Activated naive CD8-positive, alpha-beta T cell treated with anti-CD3 and anti-CD28 coated beads, Interleukin-2, amount 50 U/mL, for 24 hours (primary cell): ENCODE results near the gene GPSM1.

Source experiments
- ATAC-seq: fragments of 150-1000 bp; cut with Tn5 transposase; one replicate; pipeline ENCODE4 v1.10.0; 2021
- DNase-seq: peaks from one replicate; pipeline ENCODE4 v3.0.0; 2021
- H3K27ac Mint-ChIP-seq: one replicate; pipeline ENCODE4 v1.8.0; 2021; ENCODE audit warnings: mild to moderate bottlenecking, mixed read lengths
- H3K27me3 Mint-ChIP-seq: one replicate; pipeline ENCODE4 v1.8.0; 2021; ENCODE audit warnings: mixed read lengths
- H3K36me3 Mint-ChIP-seq: one replicate; pipeline ENCODE4 v1.8.0; 2021; ENCODE audit warnings: low read depth, mixed read lengths
- H3K4me1 Mint-ChIP-seq: one replicate; pipeline ENCODE4 v1.8.0; 2021; ENCODE audit warnings: mixed read lengths
- H3K4me3 Mint-ChIP-seq: one replicate; pipeline ENCODE4 v1.8.0; 2021; ENCODE audit warnings: mild to moderate bottlenecking, moderate library complexity, mixed read lengths
- H3K9me3 Mint-ChIP-seq: one replicate; pipeline ENCODE4 v1.8.0; 2021; ENCODE audit warnings: mixed read lengths

Gene GPSM1

DNA sequence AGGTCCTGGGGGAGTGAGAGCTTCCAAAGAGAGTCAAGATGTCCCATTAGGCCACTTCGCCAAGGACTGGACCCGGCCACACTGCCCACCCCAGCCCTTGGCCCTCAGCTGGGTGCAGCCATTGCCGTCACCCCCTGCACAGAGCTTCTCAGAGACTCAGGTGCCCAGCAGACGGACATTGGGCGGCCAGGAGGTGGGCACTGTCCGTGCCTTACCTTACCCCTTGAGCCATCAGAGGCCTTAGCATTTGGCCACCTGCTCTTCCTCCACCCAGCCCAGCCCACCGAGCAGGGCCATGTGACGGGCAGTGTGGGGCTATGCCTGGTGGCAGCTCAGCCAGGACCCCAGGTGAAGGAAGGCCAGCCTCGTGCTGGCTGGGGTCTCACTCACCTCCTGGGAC, 39.5 kb downstream of the GPSM1 start:
- H3K27me3 Mint-ChIP-seq, result no peaks in the 10 kb centered on the region
- ATAC-seq (no peak), DNase-seq (no peak)
- no peak overlapping the region for H3K4me3 Mint-ChIP-seq
- H3K4me1 Mint-ChIP-seq, result peaks cover 6% of the 10 kb centered on the region
- H3K9me3 Mint-ChIP-seq, result no peaks in the 10 kb centered on the region
- H3K36me3 Mint-ChIP-seq, result no peaks in the 10 kb centered on the region
- H3K27ac Mint-ChIP-seq, result no peak overlapping the region

DNA sequence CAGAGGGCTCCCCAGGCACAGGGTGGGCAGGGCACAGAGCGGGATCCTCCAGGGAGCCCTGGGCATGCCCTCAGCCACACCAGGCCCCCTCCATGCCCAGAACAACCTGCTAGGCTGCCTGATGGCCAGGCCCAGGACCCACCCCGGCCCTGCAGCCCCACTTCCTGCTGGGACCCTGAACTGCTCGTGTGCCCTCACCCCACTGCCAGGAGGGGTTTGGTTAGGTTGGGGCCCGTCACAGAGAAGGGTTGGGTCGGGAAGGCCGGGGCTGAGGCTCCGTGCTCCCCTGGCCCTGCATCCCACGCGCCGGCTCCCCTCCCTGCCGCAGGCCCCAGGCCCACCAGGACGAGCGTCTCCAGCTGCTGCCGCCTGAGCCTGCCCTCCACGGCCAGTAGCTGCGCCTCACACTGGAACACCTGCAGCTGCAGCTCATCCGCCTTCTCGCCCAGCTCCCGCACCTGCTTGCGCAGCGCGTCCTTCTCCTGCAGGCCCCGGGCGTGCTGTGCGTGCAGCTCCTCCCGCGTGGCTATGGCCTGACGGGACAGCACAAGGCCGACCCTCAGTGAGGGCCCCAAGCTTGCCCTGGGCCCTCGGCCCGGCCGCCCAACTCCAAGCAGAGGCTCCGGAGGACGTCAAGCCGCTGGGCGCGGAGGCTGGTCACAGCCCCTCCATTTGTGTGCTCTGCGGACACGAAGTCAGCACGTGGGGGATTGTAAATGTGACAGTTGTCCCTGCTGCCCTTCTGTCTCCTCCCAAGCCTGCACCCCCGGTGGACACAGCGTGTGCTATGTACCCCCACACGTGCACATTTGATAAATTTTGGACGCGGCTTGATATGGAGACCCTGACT, 40.2 kb downstream of the GPSM1 start:
- Mint-ChIP-seq H3K36me3 (no peaks in the 10 kb centered on the region), H3K27me3 (no peaks in the 10 kb centered on the region), H3K4me1 (peaks cover 5% of the 10 kb centered on the region), H3K4me3 (no peak overlapping the region), H3K27ac (no peak overlapping the region), H3K9me3 (no peaks in the 10 kb centered on the region)
- ATAC-seq (no peak), DNase-seq (no peak)

DNA sequence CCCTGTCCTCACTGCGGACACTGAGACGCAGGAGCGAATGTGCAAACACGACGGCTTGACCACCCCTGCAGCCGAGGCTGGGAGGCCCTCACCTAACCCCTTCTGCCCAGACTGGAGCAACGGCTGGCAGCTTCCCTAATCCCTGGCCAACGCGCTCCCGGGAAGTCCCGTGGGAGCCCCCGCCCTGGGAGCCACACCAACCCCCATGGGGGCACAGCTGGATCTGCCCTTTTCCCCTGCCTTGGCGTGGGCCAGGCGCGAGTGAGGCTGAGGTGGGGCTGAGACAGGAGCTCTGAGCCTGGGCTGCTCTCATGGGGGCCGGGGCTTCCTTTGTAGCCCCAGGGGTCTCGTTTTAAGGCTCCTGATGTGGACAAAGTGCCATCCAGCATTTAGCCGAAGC, 40.9 kb downstream of the GPSM1 start:
- DNase-seq (no peak), ATAC-seq (no peak)
- no peaks in the 10 kb centered on the region for H3K36me3 Mint-ChIP-seq
- H3K9me3 Mint-ChIP-seq, result no peaks in the 10 kb centered on the region
- H3K4me1 Mint-ChIP-seq, result peaks cover 5% of the 10 kb centered on the region
- H3K4me3 Mint-ChIP-seq, result no peak overlapping the region
- H3K27me3 Mint-ChIP-seq, result no peaks in the 10 kb centered on the region
- H3K27ac Mint-ChIP-seq, result no peak overlapping the region

DNA sequence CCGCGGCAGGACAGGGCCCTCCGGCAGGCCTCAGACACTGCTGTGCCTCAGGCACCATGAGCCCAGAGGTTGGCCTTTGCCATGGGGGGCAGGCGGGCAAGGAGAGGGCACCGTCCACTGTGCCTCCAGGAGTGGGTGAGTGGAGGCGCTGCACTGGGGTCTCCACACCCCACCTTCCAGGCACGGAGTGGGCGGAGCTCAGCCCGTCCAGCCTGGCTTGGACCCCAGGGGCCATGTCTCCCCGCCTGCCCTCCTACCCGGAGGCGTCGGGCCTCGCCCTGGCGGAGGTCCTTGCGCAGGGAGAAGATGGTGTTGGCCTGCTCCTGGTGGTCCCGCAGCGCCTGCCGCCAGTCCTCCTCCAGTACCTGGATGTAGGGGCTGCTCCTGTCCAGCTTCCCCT, 42.7 kb downstream of the GPSM1 start:
- Mint-ChIP-seq H3K27ac (no peak overlapping the region), H3K36me3 (peaks cover 2% of the 10 kb centered on the region), H3K27me3 (no peaks in the 10 kb centered on the region), H3K9me3 (no peaks in the 10 kb centered on the region), H3K4me1 (peaks cover 3% of the 10 kb centered on the region), H3K4me3 (no peak overlapping the region)
- DNase-seq (no peak), ATAC-seq (no peak)

DNA sequence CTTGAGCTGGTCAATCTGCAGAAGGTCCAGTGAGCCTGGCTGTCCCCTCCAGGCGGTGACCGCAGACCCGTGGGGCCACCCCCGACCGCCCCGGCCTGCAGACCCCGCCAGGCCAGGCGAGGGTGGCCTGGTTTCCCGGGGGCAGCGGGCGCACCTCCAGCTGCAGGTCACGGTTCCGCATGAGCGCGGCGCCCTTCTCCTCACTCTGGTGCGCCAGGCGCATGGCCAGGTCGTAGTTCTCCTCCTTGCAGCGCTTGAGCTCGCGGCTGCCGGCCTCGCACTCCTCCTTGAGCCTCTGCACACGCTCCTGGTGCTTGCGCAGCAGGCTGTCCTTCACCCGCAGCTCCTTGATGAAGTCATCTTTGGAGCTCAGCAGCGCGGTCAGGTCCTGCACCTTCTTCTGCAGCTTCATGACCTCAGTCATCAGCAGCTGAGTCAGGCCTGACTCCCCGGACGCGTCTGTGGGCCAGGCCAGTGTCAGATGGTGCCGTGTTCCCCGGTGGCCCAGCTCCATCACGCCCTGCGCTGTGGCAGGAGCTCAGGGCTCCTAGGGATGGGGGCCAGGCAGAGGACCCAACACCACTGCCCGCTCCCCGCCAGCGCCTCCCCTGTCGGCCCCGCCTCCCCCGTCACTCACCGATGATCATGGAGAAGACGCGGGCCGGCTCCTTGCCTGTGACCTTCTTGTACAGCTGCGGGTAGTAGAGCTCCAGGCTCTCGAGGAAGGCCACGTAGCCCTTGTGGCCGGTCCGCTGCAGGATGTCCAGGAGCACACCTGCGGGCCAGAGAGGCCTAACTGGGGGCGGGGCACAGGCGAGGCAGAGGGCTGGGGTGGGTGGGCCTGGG, 43.6 kb downstream of the GPSM1 start:
- Mint-ChIP-seq H3K4me1 (peaks cover 3% of the 10 kb centered on the region), H3K9me3 (no peaks in the 10 kb centered on the region), H3K27ac (no peak overlapping the region), H3K4me3 (no peak overlapping the region), H3K36me3 (peaks cover 2% of the 10 kb centered on the region), H3K27me3 (no peaks in the 10 kb centered on the region)
- ATAC-seq (no peak), DNase-seq (no peak)

DNA sequence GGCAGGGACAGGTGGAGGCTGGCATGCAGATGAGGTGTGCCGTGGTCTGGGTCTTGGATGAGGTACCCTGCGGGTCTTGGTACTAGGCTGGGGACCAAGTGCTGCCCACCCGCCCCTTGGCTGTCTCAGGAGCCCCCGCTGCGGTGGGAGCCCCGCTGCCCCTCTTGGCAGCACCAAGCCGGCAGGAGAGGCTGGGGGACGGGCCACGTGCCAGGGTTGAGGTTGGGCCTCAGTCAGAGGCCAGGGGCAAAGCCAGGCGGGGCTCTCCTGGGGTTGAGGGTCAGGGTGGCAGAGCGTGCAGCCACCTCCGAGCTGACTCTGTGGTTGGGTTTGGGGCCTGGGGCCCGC, 44.2 kb downstream of the GPSM1 start:
- Mint-ChIP-seq H3K27ac (no peak overlapping the region), H3K4me1 (peaks cover 3% of the 10 kb centered on the region), H3K4me3 (no peak overlapping the region), H3K9me3 (no peaks in the 10 kb centered on the region), H3K36me3 (peaks cover 2% of the 10 kb centered on the region), H3K27me3 (no peaks in the 10 kb centered on the region)
- no peak for ATAC-seq
- DNase-seq, result no peak

DNA sequence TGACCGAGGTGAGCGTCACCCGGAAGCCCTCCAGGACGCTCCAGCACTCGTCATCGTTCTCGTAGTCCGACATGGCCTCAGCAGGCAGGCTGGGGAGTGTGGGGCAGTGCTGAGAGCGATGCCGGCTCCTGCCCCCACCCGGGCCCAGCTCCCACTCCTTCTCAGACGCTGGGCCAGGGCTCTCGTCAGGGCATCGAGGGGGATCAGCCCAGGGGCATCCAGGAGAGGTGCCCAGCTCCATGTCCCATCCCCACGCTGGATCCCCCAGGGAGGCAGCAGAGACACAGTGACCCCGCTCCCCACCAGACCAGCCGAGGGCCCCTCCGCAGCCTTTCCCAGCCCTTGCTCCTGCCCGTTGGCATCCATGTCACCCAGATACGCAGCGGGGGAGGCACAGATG, 44.7 kb downstream of the GPSM1 start:
- H3K27me3 Mint-ChIP-seq, result no peaks in the 10 kb centered on the region
- no peak overlapping the region for H3K27ac Mint-ChIP-seq
- H3K4me1 Mint-ChIP-seq, result peaks cover 3% of the 10 kb centered on the region
- no peak for DNase-seq
- no peaks in the 10 kb centered on the region for H3K9me3 Mint-ChIP-seq
- no peak for ATAC-seq
- H3K4me3 Mint-ChIP-seq, result no peak overlapping the region
- peaks cover 2% of the 10 kb centered on the region for H3K36me3 Mint-ChIP-seq

DNA sequence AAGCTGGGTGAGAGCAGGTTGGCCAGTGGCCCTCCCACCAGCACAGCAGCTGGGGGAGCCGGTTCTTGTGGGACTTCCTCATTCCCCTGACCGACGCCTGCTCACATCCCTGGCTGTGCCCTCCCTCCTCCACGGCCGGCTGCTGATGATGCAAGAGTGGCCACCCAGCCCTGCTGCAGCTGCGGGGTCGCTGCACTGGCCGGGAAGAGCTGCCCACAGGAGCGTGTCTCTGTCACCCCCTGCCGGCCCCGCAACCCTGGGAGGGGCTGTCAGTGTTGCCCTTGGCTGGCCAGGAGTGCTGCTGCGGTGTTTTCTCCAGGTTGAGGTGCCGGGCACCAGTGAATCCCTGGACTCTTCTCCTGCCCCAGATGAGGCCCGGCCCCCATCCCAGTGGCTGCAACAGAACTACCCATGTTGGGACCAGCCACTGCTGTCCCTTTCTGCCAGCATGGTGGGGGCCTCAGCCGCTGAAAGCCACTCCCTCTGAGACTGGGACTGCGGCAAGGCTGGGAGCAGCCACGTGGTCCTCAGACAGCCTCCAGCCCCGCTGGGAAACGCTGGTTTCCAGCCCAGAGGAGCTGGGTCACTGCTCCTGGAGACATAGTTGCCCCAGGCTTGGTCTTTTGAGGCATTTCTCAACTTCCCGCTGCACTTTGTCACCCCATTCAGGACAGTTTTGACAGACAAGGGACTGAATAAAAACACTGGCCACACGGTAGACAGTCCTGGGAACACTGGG, 45.4 kb downstream of the GPSM1 start:
- peak overlapping the region; percentile 52 for H3K4me3 Mint-ChIP-seq
- H3K4me1 Mint-ChIP-seq, result peaks cover 3% of the 10 kb centered on the region
- H3K27me3 Mint-ChIP-seq, result no peaks in the 10 kb centered on the region
- peak; percentile 20 for DNase-seq
- ATAC-seq, result no peak
- H3K27ac Mint-ChIP-seq, result no peak overlapping the region
- no peaks in the 10 kb centered on the region for H3K9me3 Mint-ChIP-seq
- peaks cover 2% of the 10 kb centered on the region for H3K36me3 Mint-ChIP-seq

DNA sequence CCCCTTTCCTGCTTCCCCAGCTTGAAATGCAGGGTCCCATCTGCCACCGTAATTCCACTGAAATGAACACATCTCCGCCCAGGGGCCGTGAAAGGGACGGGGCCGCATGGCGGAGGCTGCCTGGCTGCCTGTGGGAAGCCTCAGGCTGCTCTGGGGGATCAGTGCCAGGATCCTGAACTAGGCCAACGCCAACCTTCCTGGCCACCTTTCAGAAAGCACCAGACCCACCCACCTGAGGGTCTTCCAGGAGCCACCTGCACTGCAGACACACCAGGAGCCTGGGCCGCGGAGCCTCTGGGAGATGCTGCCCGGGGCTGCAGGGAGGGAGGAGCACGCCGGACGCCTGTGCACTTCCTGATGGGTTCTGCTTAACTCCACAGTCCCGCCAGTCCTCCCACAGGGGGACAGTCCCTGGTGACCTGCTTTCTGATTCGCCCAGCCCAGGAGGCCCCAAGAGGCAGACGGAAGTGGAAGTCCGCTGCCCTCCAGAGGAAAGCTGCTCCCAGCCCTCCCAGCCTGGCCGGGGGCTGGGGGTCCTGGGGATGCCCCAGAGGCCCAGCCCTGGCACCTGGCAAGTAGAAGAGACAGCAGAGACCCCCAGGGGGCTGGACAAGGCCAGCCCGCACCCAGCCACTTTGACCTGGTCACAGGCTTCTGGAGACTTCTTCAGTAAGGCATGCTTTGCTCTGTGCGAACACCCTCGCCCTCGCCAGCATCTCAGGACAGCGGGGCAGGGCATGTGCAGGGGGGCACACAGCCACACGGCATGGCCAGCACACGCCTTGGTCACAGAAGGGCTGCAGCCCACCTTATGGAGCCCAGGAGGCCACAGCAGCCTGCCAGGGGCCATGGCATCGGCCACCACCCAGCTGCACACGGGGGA, 46.2 kb downstream of the GPSM1 start, which contains the start of gene CARD9:
Gene CARD9 (minus strand): TSS at position 370 of the 883 bp plus-strand sequence. CDS start 1,591 bp downstream, outside the sequence.
- no peak for DNase-seq
- H3K4me3 Mint-ChIP-seq, result peak within 1 kb of the TSS; percentile 52
- H3K36me3 Mint-ChIP-seq, result peaks cover 2% of the 10 kb centered on the region
- peak; percentile 40 for ATAC-seq
- H3K27me3 Mint-ChIP-seq, result no peaks in the 10 kb centered on the region
- H3K4me1 Mint-ChIP-seq, result peaks cover 3% of the 10 kb centered on the region
- H3K9me3 Mint-ChIP-seq, result no peaks in the 10 kb centered on the region
- H3K27ac Mint-ChIP-seq, result no peak within 1 kb of the TSS

DNA sequence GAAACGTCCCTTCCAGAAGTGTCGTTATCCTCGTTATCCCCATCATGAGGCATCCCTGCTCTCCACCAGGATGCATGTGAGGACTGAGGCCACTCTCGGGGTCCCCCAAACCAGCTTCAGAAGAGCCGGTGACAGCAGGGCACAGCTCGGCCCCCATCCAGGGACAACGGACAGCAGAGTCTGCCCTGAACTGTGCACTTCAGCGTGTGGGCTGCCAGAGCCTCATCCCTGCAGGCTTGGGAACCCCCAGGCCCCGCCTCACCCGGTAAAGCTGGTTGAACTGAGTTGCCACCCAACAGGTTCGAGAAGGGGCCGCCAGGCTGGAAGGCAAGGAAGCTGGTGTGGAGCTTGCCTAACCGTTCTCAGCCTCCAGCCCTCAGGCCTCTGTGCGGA, 46.8 kb downstream of the GPSM1 start:
- no peak for ATAC-seq
- Mint-ChIP-seq H3K36me3 (peaks cover 2% of the 10 kb centered on the region), H3K4me1 (peaks cover 3% of the 10 kb centered on the region), H3K27me3 (no peaks in the 10 kb centered on the region), H3K9me3 (no peaks in the 10 kb centered on the region), H3K27ac (no peak overlapping the region), H3K4me3 (no peak overlapping the region)
- DNase-seq, result no peak

DNA sequence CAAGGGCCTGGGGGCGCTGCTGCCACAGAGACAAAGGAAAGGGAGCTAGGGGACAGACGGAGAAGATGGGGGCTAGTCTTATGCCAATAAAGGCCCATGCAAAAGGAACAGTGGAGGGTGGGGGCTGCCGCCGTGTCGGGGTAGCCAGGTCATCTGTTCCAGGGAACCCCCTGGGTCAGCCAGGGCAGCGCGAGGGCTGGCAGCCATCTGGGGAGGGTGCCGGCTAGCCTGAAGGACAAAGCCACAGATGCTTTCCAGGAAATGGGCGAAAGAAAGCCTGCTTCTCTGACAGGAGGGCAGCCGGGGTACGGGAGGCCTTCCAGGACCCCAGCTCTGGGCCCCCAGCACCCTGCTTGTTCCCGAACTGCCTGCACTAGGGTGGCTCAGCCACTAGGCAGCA, 47.8 kb downstream of the GPSM1 start:
- no peak for DNase-seq
- Mint-ChIP-seq H3K27ac (no peak overlapping the region), H3K36me3 (peaks cover 2% of the 10 kb centered on the region), H3K4me3 (no peak overlapping the region), H3K4me1 (peaks cover 3% of the 10 kb centered on the region), H3K9me3 (no peaks in the 10 kb centered on the region), H3K27me3 (no peaks in the 10 kb centered on the region)
- no peak for ATAC-seq

DNA sequence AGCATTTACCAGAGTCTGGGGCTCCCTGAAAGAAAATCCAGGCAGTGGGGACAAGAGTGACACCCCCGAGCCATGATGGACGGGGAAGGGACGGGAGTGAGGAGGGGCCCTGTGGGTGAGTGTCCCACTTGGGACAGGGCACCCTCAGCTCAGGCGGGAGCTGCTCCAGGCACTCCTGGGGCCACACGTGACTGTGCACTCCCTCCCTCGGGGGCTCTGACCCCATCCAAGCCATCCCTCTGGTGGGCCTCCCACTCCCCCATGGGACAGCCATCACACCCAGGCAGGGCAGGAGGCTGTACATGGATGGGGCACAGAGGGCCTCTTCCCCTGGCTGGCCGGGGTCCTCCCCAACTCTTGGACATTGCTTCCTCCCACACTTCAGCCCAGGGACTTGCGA, 49.1 kb downstream of the GPSM1 start:
- H3K36me3 Mint-ChIP-seq, result peaks cover 5% of the 10 kb centered on the region
- no peak overlapping the region for H3K4me3 Mint-ChIP-seq
- no peak overlapping the region for H3K27ac Mint-ChIP-seq
- no peaks in the 10 kb centered on the region for H3K9me3 Mint-ChIP-seq
- no peaks in the 10 kb centered on the region for H3K27me3 Mint-ChIP-seq
- DNase-seq (no peak), ATAC-seq (no peak)
- peaks cover 3% of the 10 kb centered on the region for H3K4me1 Mint-ChIP-seq

DNA sequence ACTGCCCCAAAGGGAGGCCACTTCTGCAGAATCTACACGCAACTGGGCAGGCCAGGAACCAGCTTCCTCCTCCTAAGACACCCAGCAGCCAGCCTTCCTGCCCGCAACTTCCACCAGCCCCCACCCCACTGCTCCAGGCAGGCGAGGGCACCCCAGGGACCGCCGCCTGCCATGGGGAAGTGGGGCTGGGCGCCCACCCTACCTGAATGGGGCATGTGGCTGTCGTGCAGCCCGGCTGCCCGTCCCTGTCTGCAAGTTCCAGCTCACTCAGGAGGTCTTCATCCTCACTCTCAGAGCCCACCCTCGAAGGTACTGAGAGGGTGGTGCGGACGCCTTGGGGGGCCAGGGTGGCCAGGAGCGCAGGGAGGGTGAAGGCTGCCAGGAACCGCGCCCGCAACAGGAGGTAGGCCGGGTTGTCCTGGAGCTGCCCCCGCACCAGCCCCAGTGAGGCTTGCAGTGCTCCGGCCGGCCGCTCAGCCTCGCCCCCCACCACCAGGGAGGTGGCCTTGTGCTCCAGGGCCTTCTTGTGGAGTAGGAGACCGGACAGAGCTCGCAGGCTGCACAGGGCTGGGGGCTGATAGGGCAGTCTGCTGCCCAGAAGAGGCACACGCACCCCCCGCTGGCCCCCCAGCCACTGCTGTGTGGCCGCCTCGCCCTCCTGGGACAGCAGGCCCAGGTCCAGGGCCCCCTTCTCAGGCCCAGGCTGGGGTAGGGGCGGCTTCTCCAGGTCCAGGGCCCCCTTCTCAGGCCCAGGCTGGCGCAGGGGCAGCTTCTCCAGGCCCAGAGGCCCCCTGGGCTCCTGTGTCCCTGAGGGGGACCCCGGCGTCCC, 50.2 kb downstream of the GPSM1 start:
- no peak for ATAC-seq
- Mint-ChIP-seq H3K4me1 (peaks cover 3% of the 10 kb centered on the region), H3K36me3 (peaks cover 7% of the 10 kb centered on the region), H3K4me3 (no peak overlapping the region), H3K27me3 (no peaks in the 10 kb centered on the region), H3K9me3 (no peaks in the 10 kb centered on the region), H3K27ac (no peak overlapping the region)
- DNase-seq, result no peak
